GM23248 (cell line): Measurements from ENCODE around the gene PSMG3. TPM values are rescaled to one million over a fixed set of nuclear protein-coding genes. Genes with fewer than 3 reads are reported as not detected.

Experiments used
- DNase-seq: peaks from one replicate; pipeline ENCODE4 v3.0.0-alpha.2; 2015
- H2AFZ ChIP-seq: fragments of 200-600 bp; sonication (generic); 2 replicates; pipeline ENCODE4 v1.6.1; 2016; ENCODE audit warnings: antibody characterized with exemption
- H3F3A ChIP-seq: fragments of 200-600 bp; sonication (generic); 2 replicates; pipeline ENCODE4 v1.6.1; 2016; ENCODE audit warnings: mild to moderate bottlenecking, antibody characterized with exemption, mixed run types; ENCODE audit not compliant: insufficient read depth
- H3K27ac ChIP-seq: fragments of 200-600 bp; sonication (generic); 2 replicates; pipeline ENCODE4 v1.5.1; 2016; ENCODE audit warnings: mild to moderate bottlenecking
- H3K27me3 ChIP-seq: fragments of 200-600 bp; sonication (generic); replicated peaks from 2 replicates; pipeline ENCODE4 v1.6.1; 2016; ENCODE audit warnings: mild to moderate bottlenecking; ENCODE audit not compliant: insufficient read depth
- H3K36me3 ChIP-seq: fragments of 200-600 bp; sonication (generic); 2 replicates; pipeline ENCODE4 v1.6.1; 2016; ENCODE audit warnings: low read depth, mild to moderate bottlenecking
- H3K4me1 ChIP-seq: fragments of 200-600 bp; sonication (generic); 2 replicates; pipeline ENCODE4 v1.6.1; 2016; ENCODE audit warnings: mild to moderate bottlenecking; ENCODE audit not compliant: insufficient read depth
- H3K4me2 ChIP-seq: fragments of 200-600 bp; sonication (generic); one replicate; pipeline ENCODE4 v1.6.1; 2016; ENCODE audit warnings: mild to moderate bottlenecking; ENCODE audit not compliant: unreplicated experiment
- H3K4me3 ChIP-seq: fragments of 200-600 bp; sonication (generic); 2 replicates; pipeline ENCODE4 v1.5.1; 2016; ENCODE audit warnings: mild to moderate bottlenecking
- H3K79me2 ChIP-seq: fragments of 200-600 bp; sonication (generic); 2 replicates; pipeline ENCODE4 v1.6.1; 2016; ENCODE audit warnings: mild to moderate bottlenecking; ENCODE audit not compliant: insufficient read depth
- H3K9ac ChIP-seq: fragments of 200-600 bp; sonication (generic); 2 replicates; pipeline ENCODE4 v1.6.1; 2016; ENCODE audit warnings: mild to moderate bottlenecking
- H3K9me2 ChIP-seq: fragments of 200-600 bp; sonication (generic); 2 replicates; pipeline ENCODE4 v1.6.1; 2016; ENCODE audit warnings: mixed run types, mild to moderate bottlenecking, moderate library complexity; ENCODE audit not compliant: insufficient read depth
- H3K9me3 ChIP-seq: fragments of 200-600 bp; sonication (generic); one replicate; pipeline ENCODE4 v1.6.1; 2017; ENCODE audit warnings: low read depth
- H4K20me1 ChIP-seq: fragments of 200-600 bp; sonication (generic); 2 replicates; pipeline ENCODE4 v1.6.0; 2016; ENCODE audit not compliant: insufficient read depth
- EZH2 ChIP-seq: fragments of 200-600 bp; sonication (generic); IDR thresholded peaks from 2 replicates; pipeline ENCODE4 v1.6.1; 2018; ENCODE audit warnings: antibody characterized with exemption, mild to moderate bottlenecking; ENCODE audit not compliant: insufficient read depth, poor library complexity, severe bottlenecking
- EZH2phosphoT487 ChIP-seq: fragments of 200-600 bp; sonication (generic); IDR thresholded peaks from 2 replicates; pipeline ENCODE4 v1.6.1; 2018; ENCODE audit warnings: antibody characterized with exemption, moderate library complexity, mild to moderate bottlenecking, low read depth; ENCODE audit not compliant: insufficient read depth
- WGBS, 2 experiments: methylation state at CpG; one replicate each; pipeline ENCODE4 v1.1.6; 2015 to 2017; ENCODE audit warnings: low lambda C conversion rate in 2 of 2, low coverage in 1 of 2; ENCODE audit errors: missing lambda C conversion rate in 2 of 2; 5-methylcytosine and 5-hydroxymethylcytosine counted together
- in situ Hi-C: fragments of 300-500 bp; cut with MboI; formaldehyde crosslinking; loops from 2 replicates; pipeline ENCODE4 v1.15.0; 2020
- polyA plus RNA-seq: library from polyadenylated mRNA; unstranded; fragments of >200 nt; fragmentation: Nextera tagmentation; extraction: Ambion mirVana; gene quantifications from 2 replicates; pipeline ENCODE4 v1.2.1, GENCODE V29; 2016
- total RNA-seq: library from RNA; depleted of rRNA; stranded (reverse); fragments of >200 nt; shearing (Covaris generic); gene quantifications from 2 replicates; pipeline ENCODE4 v1.2.3, GENCODE V29; 2014

The PSMG3 gene
- total and polyA plus RNA-seq, 2 experiments from 2014 or later = 28.3 to 58.1 TPM

DNA sequence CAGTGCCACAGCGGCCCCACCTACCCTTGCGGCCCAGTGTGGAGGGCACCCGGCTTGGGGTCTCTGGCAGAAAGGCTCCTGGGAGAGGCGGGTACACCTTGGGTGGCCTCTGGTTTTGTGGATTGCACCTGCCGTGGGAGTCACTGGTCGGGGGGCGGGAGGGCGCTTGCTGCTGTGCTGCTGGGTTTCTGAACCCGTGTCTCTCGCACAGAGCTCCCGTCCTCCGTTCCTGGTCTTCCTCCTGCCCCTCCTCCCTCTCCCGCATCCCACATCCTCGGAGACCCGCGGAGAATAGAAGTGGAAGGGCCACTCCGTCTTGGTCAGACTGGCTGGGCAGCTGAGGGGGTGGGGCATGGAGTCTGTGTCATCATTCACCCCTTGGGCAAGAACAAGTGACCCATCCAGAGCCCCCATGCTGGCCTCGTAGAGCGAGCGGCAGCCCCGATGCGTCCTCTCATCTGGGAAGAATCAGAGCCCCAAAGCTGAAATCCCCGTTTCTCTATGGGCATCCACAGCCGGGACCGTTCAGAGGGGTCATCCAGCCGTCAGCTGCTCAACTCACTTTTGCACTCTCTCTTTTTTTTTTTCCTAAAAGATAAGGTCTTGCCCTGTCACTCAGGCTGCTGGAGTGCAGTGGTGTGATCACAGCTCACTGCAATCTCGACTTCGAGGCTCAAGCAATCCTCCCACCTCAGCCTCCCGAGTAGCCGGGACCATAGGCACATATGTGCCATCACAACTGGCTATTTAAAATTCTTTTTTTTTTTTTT is 35.3 kb downstream of the PSMG3 start:
- WGBS, 2 experiments = 80 to 88% methylated on average over 29 to 30 of the region's 30 CpGs
- Histone ChIP-seq H3K27ac (peak overlapping the region; percentile 96), H4K20me1 (no peaks in the 10 kb centered on the region), H3K9ac (peak overlapping the region; percentile 88), H2AFZ (no peak overlapping the region), H3K9me2 (no peaks in the 10 kb centered on the region), H3K79me2 (peaks cover 57% of the 10 kb centered on the region), H3K27me3 (no peaks in the 10 kb centered on the region), H3K4me2 (peak overlapping the region; percentile 95), H3K36me3 (no peaks in the 10 kb centered on the region; the same call in 1 of the 2 replicates), H3K4me1 (peaks cover 40% of the 10 kb centered on the region), H3F3A (peaks cover 18% of the 10 kb centered on the region), H3K9me3 (no peaks in the 10 kb centered on the region), H3K4me3 (peak overlapping the region; percentile 79; the same call in 1 of the 2 replicates)
- in situ Hi-C loops = no loop called here
- DNase-seq = no peak
- TF ChIP-seq EZH2 (no peak), EZH2phosphoT487 (no peak)

DNA sequence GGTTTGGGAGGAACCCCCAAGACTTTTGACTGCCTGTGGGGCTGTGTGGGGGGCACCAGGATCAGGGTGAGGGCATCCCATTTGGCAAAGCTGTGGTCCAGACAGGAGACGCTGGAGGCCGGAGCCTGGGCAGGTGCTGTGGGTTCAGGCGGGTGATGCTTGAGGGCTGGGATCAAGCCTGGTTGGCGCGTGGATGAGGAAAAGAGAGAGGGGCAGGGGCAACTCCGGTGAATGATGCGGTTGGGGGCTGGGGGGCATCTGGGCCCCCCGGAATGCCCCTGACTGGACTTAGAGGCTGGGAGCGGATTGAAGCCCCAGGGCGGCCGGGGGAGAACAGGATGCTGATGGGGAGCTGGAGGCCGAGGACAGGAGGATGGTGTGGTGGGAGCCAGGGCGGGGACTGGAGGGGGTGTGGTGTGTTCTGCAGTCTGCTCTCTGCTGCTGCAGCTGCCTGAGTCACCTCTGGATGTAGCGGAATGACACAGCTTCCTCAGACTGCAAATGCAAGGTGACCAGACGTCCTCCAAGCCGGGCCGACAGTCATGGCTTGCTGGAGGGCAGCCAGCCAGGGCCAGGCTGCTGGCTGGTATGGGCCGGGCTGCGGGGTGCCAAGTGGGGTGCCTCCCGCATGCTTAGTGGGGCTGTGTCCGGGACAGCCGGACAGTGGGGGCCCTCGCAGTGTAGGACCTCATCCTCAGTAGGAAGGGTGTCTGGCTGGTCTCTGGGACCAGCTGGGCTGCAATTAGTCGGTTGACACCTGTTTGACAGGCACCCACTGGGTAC is 36.1 kb downstream of the PSMG3 start:
- H3K4me3 ChIP-seq = peak overlapping the region; percentile 79
- peak overlapping the region; percentile 96 for H3K27ac ChIP-seq
- peak overlapping the region; percentile 88 for H3K9ac ChIP-seq
- peak overlapping the region; percentile 95 for H3K4me2 ChIP-seq
- no peaks in the 10 kb centered on the region for H3K27me3 ChIP-seq
- H3K36me3 ChIP-seq = no peaks in the 10 kb centered on the region
- peaks cover 18% of the 10 kb centered on the region for H3F3A ChIP-seq
- DNase-seq = peak; percentile 97
- in situ Hi-C loops = no loop called here
- peaks cover 52% of the 10 kb centered on the region for H3K79me2 ChIP-seq
- peaks cover 36% of the 10 kb centered on the region for H3K4me1 ChIP-seq
- WGBS, 2 experiments = 26 to 37% methylated on average over 17 to 24 of the region's 24 CpGs
- H2AFZ ChIP-seq = no peak overlapping the region
- no peaks in the 10 kb centered on the region for H3K9me3 ChIP-seq
- TF ChIP-seq EZH2 = no peak
- no peak for TF ChIP-seq EZH2phosphoT487
- no peaks in the 10 kb centered on the region for H4K20me1 ChIP-seq
- H3K9me2 ChIP-seq = no peaks in the 10 kb centered on the region

DNA sequence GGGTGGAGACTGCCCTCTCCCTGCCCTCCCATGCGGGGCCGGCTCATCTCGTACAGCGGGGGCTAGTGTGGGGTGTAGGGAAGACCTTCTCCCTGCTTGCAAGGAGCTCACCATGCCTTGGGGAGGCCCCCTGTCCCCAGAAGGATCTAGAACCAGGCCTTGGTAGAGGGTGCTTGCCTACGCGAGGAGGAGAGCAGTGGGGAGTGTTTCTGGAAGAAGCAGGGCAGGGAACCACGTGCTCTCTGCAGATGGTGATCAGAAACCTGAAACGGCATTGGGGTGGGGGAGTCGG is 36.6 kb downstream of the PSMG3 start:
- Histone ChIP-seq H3K4me1 (peaks cover 36% of the 10 kb centered on the region), H3K9me2 (no peaks in the 10 kb centered on the region), H3K9ac (peak overlapping the region; percentile 88), H3K27me3 (no peaks in the 10 kb centered on the region), H3K4me3 (peak overlapping the region; percentile 79), H2AFZ (no peak overlapping the region), H4K20me1 (no peaks in the 10 kb centered on the region), H3K27ac (peak overlapping the region; percentile 96), H3K36me3 (no peaks in the 10 kb centered on the region), H3K9me3 (no peaks in the 10 kb centered on the region), H3K79me2 (peaks cover 47% of the 10 kb centered on the region), H3F3A (peaks cover 18% of the 10 kb centered on the region), H3K4me2 (peak overlapping the region; percentile 95)
- peak; percentile 45 for DNase-seq
- 11 to 16% methylated on average over 7 to 9 of the region's 9 CpGs for WGBS, 2 experiments
- in situ Hi-C loops = no loop called here
- no peak for TF ChIP-seq EZH2
- no peak for TF ChIP-seq EZH2phosphoT487

DNA sequence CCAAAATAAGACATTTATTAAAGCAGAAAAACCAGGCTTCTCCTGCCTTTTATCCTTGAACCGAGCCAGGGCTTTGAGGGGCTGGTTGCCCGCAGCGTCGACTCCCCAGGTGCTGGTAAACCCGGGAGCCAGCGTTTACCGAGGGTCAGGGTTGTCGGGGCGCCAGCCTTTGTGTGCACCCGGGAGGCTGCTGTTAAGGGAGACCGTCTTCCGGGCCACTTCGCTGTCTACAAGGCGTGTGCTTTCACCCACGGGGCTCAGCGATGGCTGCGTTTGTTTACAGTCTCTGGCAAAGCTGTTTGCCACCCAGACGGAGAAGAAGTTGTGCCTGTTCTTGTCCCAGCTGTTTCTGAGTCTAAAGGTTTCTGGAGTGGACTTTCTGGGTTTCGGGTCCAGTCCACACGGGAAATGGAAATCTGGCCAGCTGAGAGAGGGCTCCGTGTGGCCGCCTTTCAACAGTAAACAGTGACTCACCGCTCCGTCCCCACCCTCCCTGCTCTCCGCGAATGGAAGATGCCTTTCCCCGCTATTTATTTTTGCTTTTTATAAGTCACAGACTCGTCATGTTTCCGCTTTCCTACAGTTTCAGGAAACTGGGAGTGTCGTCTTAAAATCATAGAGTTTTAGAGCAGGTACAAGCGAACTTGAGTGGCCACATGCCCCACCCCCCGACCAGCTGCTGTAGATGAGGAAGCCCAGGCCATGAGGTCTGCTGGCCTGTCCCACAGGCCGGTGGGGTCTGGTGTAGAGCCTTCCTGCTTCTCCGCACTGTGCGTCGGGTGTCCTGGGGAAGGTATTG is 37.2 kb downstream of the PSMG3 start:
- Histone ChIP-seq H2AFZ (no peak overlapping the region), H3K9ac (peak overlapping the region; percentile 88), H3F3A (peaks cover 18% of the 10 kb centered on the region), H3K36me3 (no peaks in the 10 kb centered on the region), H4K20me1 (no peaks in the 10 kb centered on the region), H3K9me2 (no peaks in the 10 kb centered on the region), H3K27ac (peak overlapping the region; percentile 96), H3K27me3 (no peaks in the 10 kb centered on the region), H3K4me1 (peaks cover 31% of the 10 kb centered on the region), H3K9me3 (no peaks in the 10 kb centered on the region), H3K4me2 (peak overlapping the region; percentile 95), H3K79me2 (peaks cover 41% of the 10 kb centered on the region), H3K4me3 (peak overlapping the region; percentile 79)
- in situ Hi-C loops = no loop called here
- no peak for TF ChIP-seq EZH2phosphoT487
- no peak for TF ChIP-seq EZH2
- WGBS, 2 experiments = 1 to 4% methylated on average over 36 of the region's 36 CpGs
- DNase-seq = peak; percentile 97
